SK-N-SH treated with all-trans-retinoic acid at 6 μM for 48 hours (cell line): ENCODE data around the gene CYS1.

Source experiments
- ATAC-seq: fragments of 200-7000 bp; cut with Tn5 transposase; 3 replicates; pipeline ENCODE4 v1.9.1; 2020; ENCODE audit warnings: mild to moderate bottlenecking, moderate library complexity
- ARNTL ChIP-seq: fragments of 450-650 bp; formaldehyde crosslinking; IDR thresholded peaks from 2 replicates; pipeline ENCODE4 v1.5.0; 2020; ENCODE audit warnings: low read depth, mild to moderate bottlenecking, moderate library complexity, borderline replicate concordance
- BACH2 ChIP-seq: fragments of 250-450 bp; sonication (Bioruptor Pico); IDR thresholded peaks from 2 replicates; pipeline ENCODE4 v1.9.0; 2021; ENCODE audit warnings: mild to moderate bottlenecking, borderline replicate concordance
- CSDC2 ChIP-seq: fragments of 250-450 bp; sonication (Bioruptor Pico); IDR thresholded peaks from 2 replicates; pipeline ENCODE4 v1.5.0; 2020; ENCODE audit warnings: mild to moderate bottlenecking, moderate library complexity
- ESRRG ChIP-seq: fragments of 250-450 bp; sonication (Bioruptor Pico); IDR thresholded peaks from 2 replicates; pipeline ENCODE4 v1.6.1; 2021; ENCODE audit warnings: mild to moderate bottlenecking
- GLIS3 ChIP-seq: fragments of 250-450 bp; sonication (Bioruptor Pico); IDR thresholded peaks from 2 replicates; pipeline ENCODE4 v1.5.0; 2020; ENCODE audit warnings: mild to moderate bottlenecking, moderate library complexity
- OSR1 ChIP-seq: fragments of 250-450 bp; sonication (Bioruptor Pico); IDR thresholded peaks from 2 replicates; pipeline ENCODE4 v1.8.0; 2022; ENCODE audit warnings: moderate library complexity, mild to moderate bottlenecking, inconsistent platforms
- PPARA ChIP-seq: fragments of 250-450 bp; sonication (Bioruptor Pico); IDR thresholded peaks from 2 replicates; pipeline ENCODE4 v1.5.0; 2020; ENCODE audit warnings: mild to moderate bottlenecking, borderline replicate concordance
- RARB ChIP-seq: fragments of 250-450 bp; sonication (Bioruptor Pico); IDR thresholded peaks from 2 replicates; pipeline ENCODE4 v1.8.0; 2021; ENCODE audit warnings: mild to moderate bottlenecking, moderate library complexity
- SNAI2 ChIP-seq: fragments of 250-450 bp; sonication (Bioruptor Pico); IDR thresholded peaks from 2 replicates; pipeline ENCODE4 v1.5.0; 2020; ENCODE audit warnings: mild to moderate bottlenecking, moderate library complexity
- TCF4 ChIP-seq: fragments of 250-450 bp; sonication (Bioruptor Pico); IDR thresholded peaks from 2 replicates; pipeline ENCODE4 v1.8.0; 2021; ENCODE audit warnings: mild to moderate bottlenecking, moderate library complexity, borderline replicate concordance
- TOX ChIP-seq: fragments of 250-450 bp; sonication (Bioruptor Pico); IDR thresholded peaks from 2 replicates; pipeline ENCODE4 v1.8.0; 2021; ENCODE audit warnings: mild to moderate bottlenecking, moderate library complexity, borderline replicate concordance
- ZC3H10 ChIP-seq: fragments of 250-450 bp; sonication (Bioruptor Pico); IDR thresholded peaks from 2 replicates; pipeline ENCODE4 v1.5.1; 2021; ENCODE audit warnings: mild to moderate bottlenecking, moderate library complexity
- ZFP3 ChIP-seq: fragments of 250-450 bp; sonication (Bioruptor Pico); IDR thresholded peaks from 2 replicates; pipeline ENCODE4 v1.5.0; 2020; ENCODE audit warnings: mild to moderate bottlenecking, moderate library complexity
- ZFP30 ChIP-seq: fragments of 450-650 bp; formaldehyde crosslinking; IDR thresholded peaks from 2 replicates; pipeline ENCODE4 v1.5.0; 2022; ENCODE audit warnings: mild to moderate bottlenecking, moderate library complexity
- ZNF8 ChIP-seq: fragments of 450-650 bp; formaldehyde crosslinking; IDR thresholded peaks from 2 replicates; pipeline ENCODE4 v1.5.0; 2020; ENCODE audit warnings: mild to moderate bottlenecking, moderate library complexity
- TF ChIP-seq, protein P1 (sequence below): fragments of 250-450 bp; sonication (Bioruptor Pico); IDR thresholded peaks from 2 replicates; pipeline ENCODE4 v1.5.1; 2020; ENCODE audit warnings: low read depth, mild to moderate bottlenecking, moderate library complexity
- TF ChIP-seq, protein P2 (sequence below): fragments of 250-450 bp; sonication (Bioruptor Pico); IDR thresholded peaks from 2 replicates; pipeline ENCODE4 v1.8.0; 2020; ENCODE audit warnings: mild to moderate bottlenecking, moderate library complexity, borderline replicate concordance
- TF ChIP-seq, protein P3 (sequence below): fragments of 250-450 bp; sonication (Bioruptor Pico); IDR thresholded peaks from 2 replicates; pipeline ENCODE4 v1.8.0; 2021; ENCODE audit warnings: low read depth, mild to moderate bottlenecking, moderate library complexity, borderline replicate concordance
- TF ChIP-seq, protein P4 (sequence below): fragments of 250-450 bp; sonication (Bioruptor Pico); IDR thresholded peaks from 2 replicates; pipeline ENCODE4 v1.5.0; 2020; ENCODE audit warnings: mild to moderate bottlenecking, moderate library complexity

Gene CYS1

DNA sequence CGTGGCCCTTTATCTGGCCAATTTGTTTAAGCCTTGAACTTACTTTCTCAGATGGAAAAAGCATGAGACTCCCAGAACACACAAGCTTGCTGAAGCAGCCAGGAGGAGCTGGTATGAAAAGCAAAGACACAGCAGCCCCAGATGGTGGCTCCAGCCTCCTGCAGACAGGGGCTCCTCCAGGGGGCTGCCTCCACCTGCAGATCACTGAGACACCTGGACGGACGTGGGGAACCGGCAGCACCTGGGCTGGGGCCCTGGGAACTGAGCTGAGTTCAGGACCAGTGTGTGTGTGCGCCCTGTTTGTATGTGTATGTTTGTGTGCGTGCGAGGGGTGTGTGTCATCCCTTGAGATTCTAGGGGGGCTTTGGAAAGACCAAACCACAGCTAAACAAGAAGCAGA, 8.6 kb downstream of the CYS1 start (continued):
- TF ChIP-seq, protein P1, sequence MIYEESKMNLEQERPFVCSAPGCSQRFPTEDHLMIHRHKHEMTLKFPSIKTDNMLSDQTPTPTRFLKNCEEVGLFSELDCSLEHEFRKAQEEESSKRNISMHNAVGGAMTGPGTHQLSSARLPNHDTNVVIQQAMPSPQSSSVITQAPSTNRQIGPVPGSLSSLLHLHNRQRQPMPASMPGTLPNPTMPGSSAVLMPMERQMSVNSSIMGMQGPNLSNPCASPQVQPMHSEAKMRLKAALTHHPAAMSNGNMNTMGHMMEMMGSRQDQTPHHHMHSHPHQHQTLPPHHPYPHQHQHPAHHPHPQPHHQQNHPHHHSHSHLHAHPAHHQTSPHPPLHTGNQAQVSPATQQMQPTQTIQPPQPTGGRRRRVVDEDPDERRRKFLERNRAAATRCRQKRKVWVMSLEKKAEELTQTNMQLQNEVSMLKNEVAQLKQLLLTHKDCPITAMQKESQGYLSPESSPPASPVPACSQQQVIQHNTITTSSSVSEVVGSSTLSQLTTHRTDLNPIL (CRISPR knock-in tag), result no peak
- TF ChIP-seq ESRRG (CRISPR knock-in tag), result no peak
- no peak for TF ChIP-seq GLIS3 (CRISPR knock-in tag)

DNA sequence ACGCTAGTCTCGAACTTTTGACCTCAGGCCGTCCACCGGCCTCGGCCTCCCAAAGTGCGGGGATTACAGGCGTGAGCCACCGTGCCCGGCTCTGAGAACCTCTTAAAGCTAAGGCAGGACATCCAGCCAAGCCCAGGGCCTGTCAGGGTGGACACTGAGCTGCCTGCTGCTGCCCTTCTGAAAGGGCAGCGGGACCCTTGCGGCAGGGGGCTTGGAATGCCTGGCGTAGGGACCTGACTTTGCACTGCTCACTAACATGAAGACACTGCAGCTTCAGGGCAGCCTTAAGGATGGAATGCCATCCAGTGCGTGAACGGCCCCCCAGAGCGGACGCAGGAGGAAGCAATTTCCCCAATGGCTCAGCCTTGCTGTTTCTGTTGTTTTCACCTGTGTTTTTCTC, 9.0 kb downstream of the CYS1 start:
- TF ChIP-seq CSDC2 (CRISPR knock-in tag) (no peak), ZC3H10 (no peak), SNAI2 (CRISPR knock-in tag) (no peak), TCF4 (no peak), ARNTL (CRISPR knock-in tag) (no peak), ZNF8 (CRISPR knock-in tag) (no peak), PPARA (CRISPR knock-in tag) (no peak), RARB (CRISPR knock-in tag) (no peak), TOX (CRISPR knock-in tag) (no peak)
- TF ChIP-seq, protein P2, sequence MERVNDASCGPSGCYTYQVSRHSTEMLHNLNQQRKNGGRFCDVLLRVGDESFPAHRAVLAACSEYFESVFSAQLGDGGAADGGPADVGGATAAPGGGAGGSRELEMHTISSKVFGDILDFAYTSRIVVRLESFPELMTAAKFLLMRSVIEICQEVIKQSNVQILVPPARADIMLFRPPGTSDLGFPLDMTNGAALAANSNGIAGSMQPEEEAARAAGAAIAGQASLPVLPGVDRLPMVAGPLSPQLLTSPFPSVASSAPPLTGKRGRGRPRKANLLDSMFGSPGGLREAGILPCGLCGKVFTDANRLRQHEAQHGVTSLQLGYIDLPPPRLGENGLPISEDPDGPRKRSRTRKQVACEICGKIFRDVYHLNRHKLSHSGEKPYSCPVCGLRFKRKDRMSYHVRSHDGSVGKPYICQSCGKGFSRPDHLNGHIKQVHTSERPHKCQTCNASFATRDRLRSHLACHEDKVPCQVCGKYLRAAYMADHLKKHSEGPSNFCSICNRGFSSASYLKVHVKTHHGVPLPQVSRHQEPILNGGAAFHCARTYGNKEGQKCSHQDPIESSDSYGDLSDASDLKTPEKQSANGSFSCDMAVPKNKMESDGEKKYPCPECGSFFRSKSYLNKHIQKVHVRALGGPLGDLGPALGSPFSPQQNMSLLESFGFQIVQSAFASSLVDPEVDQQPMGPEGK (CRISPR knock-in tag), result no peak
- ATAC-seq, result no peak

DNA sequence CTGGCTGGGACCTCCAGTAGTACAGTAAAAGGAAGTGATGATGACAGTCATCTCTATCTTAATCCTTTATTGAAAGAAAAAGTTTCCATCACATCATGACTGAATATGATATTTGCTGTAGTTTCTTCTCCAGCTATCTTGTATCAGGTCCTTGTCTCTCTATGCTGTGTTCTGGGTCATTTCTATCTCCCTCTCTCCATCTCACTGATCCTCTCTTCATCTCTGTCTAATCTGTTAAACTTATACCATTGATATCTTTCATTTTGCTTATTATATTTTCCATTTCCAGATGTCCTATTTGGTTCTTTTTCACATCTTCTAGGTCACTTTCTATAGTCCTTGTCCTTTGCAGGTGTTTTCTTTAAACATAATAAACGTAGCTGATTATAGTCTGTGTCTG, 12.3 kb downstream of the CYS1 start:
- ATAC-seq, result no peak
- TF ChIP-seq ZNF8 (CRISPR knock-in tag), result 0 out of 2 replicates have a peak, but pooled peaks have one; percentile 14
- TF ChIP-seq TOX (CRISPR knock-in tag), result no peak
- no peak for TF ChIP-seq OSR1
- peak; percentile 100 for TF ChIP-seq ZFP30 (CRISPR knock-in tag)
- TF ChIP-seq SNAI2 (CRISPR knock-in tag), result no peak
- TF ChIP-seq TCF4, result no peak
- TF ChIP-seq BACH2 (CRISPR knock-in tag), result no peak

DNA sequence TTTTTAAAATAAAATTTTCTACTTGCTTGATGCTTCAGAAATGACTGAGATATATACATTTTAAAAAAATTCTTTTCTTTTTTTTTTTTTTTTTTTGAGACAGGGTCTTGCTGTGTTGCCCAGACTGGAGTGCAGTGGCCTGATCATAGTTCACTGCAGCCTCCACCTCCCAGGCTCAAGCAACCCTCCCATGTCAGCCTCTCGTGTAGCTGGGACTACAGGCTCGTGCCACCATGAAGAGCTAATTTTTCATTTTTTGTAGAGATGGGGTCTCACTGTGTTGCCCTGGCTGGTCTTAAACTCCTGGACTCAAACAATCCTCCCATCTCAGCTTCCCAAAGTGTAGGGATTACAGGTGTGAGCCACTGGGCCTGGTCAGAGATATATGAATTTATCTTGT, 12.9 kb downstream of the CYS1 start:
- no peak for ATAC-seq
- TF ChIP-seq ZC3H10 (no peak), SNAI2 (CRISPR knock-in tag) (no peak), GLIS3 (CRISPR knock-in tag) (no peak), ARNTL (CRISPR knock-in tag) (no peak), ESRRG (CRISPR knock-in tag) (no peak), CSDC2 (CRISPR knock-in tag) (no peak), TCF4 (no peak), OSR1 (no peak), ZFP30 (CRISPR knock-in tag) (no peak), ZFP3 (no peak), ZNF8 (CRISPR knock-in tag) (no peak)
- TF ChIP-seq, protein P3, sequence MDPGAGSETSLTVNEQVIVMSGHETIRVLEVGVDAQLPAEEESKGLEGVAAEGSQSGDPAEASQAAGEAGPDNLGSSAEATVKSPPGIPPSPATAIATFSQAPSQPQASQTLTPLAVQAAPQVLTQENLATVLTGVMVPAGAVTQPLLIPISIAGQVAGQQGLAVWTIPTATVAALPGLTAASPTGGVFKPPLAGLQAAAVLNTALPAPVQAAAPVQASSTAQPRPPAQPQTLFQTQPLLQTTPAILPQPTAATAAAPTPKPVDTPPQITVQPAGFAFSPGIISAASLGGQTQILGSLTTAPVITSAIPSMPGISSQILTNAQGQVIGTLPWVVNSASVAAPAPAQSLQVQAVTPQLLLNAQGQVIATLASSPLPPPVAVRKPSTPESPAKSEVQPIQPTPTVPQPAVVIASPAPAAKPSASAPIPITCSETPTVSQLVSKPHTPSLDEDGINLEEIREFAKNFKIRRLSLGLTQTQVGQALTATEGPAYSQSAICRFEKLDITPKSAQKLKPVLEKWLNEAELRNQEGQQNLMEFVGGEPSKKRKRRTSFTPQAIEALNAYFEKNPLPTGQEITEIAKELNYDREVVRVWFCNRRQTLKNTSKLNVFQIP, result no peak
- TF ChIP-seq, protein P2 (CRISPR knock-in tag), result no peak
- TF ChIP-seq, protein P4, sequence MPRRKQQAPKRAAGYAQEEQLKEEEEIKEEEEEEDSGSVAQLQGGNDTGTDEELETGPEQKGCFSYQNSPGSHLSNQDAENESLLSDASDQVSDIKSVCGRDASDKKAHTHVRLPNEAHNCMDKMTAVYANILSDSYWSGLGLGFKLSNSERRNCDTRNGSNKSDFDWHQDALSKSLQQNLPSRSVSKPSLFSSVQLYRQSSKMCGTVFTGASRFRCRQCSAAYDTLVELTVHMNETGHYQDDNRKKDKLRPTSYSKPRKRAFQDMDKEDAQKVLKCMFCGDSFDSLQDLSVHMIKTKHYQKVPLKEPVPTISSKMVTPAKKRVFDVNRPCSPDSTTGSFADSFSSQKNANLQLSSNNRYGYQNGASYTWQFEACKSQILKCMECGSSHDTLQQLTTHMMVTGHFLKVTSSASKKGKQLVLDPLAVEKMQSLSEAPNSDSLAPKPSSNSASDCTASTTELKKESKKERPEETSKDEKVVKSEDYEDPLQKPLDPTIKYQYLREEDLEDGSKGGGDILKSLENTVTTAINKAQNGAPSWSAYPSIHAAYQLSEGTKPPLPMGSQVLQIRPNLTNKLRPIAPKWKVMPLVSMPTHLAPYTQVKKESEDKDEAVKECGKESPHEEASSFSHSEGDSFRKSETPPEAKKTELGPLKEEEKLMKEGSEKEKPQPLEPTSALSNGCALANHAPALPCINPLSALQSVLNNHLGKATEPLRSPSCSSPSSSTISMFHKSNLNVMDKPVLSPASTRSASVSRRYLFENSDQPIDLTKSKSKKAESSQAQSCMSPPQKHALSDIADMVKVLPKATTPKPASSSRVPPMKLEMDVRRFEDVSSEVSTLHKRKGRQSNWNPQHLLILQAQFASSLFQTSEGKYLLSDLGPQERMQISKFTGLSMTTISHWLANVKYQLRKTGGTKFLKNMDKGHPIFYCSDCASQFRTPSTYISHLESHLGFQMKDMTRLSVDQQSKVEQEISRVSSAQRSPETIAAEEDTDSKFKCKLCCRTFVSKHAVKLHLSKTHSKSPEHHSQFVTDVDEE (CRISPR knock-in tag), result no peak
